Prostate gland (tissue), 2 donors: ENCODE measurements around the gene C1QTNF1. TPM values are rescaled to one million over a fixed set of nuclear protein-coding genes. Genes with fewer than 3 reads are reported as not detected.
A peak's percentile ranks its signal among the peaks of the same experiment; 100 is the strongest.

ENCODE experiments used
- DNase-seq: peaks from one replicate; pipeline ENCODE4 v3.0.0-alpha.2; 2019; ENCODE audit warnings: low spot score
- H3K27ac ChIP-seq, 2 donors: fragments of 200-600 bp; sonication (generic); 2 replicates each; pipeline ENCODE4 v1.5.1; 2017 to 2019
- H3K27me3 ChIP-seq: fragments of 200-600 bp; sonication (generic); replicated peaks from 2 replicates; pipeline ENCODE4 v1.5.1; 2019; ENCODE audit not compliant: insufficient read depth
- H3K36me3 ChIP-seq, 2 donors: fragments of 200-600 bp; sonication (generic); 1 replicate in 1 of 2; 2 replicates in 1 of 2; pipeline versions ENCODE4 v1.5.1 to v1.8.1; 2017 to 2019
- H3K4me1 ChIP-seq: fragments of 200-600 bp; sonication (generic); replicated peaks from 2 replicates; pipeline ENCODE4 v1.5.1; 2019
- H3K4me3 ChIP-seq, 2 donors: fragments of 200-600 bp; sonication (generic); 2 replicates each; pipeline ENCODE4 v1.5.1; 2017 to 2019
- H3K9me3 ChIP-seq: fragments of 200-600 bp; sonication (generic); 2 replicates; pipeline ENCODE4 v1.5.1; 2017
- POLR2A ChIP-seq: fragments of 450-650 bp; IDR thresholded peaks from one replicate; pipeline ENCODE4 v1.6.1; 2016; ENCODE audit warnings: antibody characterized with exemption, mild to moderate bottlenecking
- POLR2AphosphoS5 ChIP-seq: sonication (generic); formaldehyde crosslinking; IDR thresholded peaks from one replicate; pipeline ENCODE4 v1.6.1; 2017; ENCODE audit warnings: antibody characterized with exemption
- WGBS: methylation state at CpG from one replicate; pipeline ENCODE4 v1.1.5; 2018; 5-methylcytosine and 5-hydroxymethylcytosine counted together
- intact Hi-C: fragments of 100-400 bp; cut with DNase I; formaldehyde crosslinking; loops from one replicate; pipeline ENCODE4 v1.14.2; 2022
- total RNA-seq, 2 donors: library from RNA; depleted of rRNA; stranded (reverse); fragments of >200 nt; gene quantifications; one replicate each; pipeline ENCODE4 v1.1.0, GENCODE V29; 2016
- TF ChIP-seq, protein P1 (sequence below), 4 experiments: fragments of 200-600 bp in 2 of 4; fragments of 450-650 bp in 2 of 4; sonication (generic) in 2 of 4; IDR thresholded peaks; 1 replicate in 3 of 4; 2 replicates in 1 of 4; pipeline ENCODE4 v1.5.1; 2016 to 2019; ENCODE audit warnings: antibody characterized with exemption in 4 of 4, mild to moderate bottlenecking in 2 of 4, moderate library complexity in 2 of 4

The C1QTNF1 gene
- total RNA-seq, 2 donors from 2014 or later = 16.3 to 57.9 TPM

DNA sequence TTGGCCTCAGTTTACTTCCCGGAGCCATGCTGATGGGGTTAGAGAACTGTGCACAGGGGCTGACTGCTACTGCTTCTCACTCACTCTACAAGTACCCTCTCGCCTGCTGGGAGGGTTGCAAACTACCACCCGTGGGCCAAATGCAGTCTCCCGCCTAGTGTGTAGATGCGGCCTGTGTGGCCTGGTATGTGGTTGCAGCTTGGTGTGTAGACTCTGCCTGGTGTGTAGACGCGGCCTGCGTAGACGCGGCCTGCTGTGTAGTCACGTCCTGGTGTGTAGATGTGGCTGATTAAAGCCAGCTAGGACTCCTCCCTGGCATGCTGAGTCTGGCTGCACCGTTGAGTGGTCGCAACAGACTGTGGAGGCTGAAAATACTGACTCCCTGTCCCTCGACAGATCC, 21.7 kb upstream of the C1QTNF1 start:
- no peak for DNase-seq
- intact Hi-C loops = no loop called here
- TF ChIP-seq, protein P1, sequence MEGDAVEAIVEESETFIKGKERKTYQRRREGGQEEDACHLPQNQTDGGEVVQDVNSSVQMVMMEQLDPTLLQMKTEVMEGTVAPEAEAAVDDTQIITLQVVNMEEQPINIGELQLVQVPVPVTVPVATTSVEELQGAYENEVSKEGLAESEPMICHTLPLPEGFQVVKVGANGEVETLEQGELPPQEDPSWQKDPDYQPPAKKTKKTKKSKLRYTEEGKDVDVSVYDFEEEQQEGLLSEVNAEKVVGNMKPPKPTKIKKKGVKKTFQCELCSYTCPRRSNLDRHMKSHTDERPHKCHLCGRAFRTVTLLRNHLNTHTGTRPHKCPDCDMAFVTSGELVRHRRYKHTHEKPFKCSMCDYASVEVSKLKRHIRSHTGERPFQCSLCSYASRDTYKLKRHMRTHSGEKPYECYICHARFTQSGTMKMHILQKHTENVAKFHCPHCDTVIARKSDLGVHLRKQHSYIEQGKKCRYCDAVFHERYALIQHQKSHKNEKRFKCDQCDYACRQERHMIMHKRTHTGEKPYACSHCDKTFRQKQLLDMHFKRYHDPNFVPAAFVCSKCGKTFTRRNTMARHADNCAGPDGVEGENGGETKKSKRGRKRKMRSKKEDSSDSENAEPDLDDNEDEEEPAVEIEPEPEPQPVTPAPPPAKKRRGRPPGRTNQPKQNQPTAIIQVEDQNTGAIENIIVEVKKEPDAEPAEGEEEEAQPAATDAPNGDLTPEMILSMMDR (IDR thresholded peaks at IDR 0.05) = no peak
- no peak for TF ChIP-seq POLR2AphosphoS5
- no peak for TF ChIP-seq POLR2A
- Histone ChIP-seq H3K4me3 (peak overlapping the region in 1 of 2 donors; percentile 18), H3K9me3 (no peaks in the 10 kb centered on the region), H3K4me1 (peaks cover 23% of the 10 kb centered on the region), H3K36me3 (no peaks in the 10 kb centered on the region), H3K27ac (peak overlapping the region in 1 of 2 donors; percentile 66), H3K27me3 (no peaks in the 10 kb centered on the region)
- 80% methylated on average over 14 of the region's 14 CpGs for WGBS

DNA sequence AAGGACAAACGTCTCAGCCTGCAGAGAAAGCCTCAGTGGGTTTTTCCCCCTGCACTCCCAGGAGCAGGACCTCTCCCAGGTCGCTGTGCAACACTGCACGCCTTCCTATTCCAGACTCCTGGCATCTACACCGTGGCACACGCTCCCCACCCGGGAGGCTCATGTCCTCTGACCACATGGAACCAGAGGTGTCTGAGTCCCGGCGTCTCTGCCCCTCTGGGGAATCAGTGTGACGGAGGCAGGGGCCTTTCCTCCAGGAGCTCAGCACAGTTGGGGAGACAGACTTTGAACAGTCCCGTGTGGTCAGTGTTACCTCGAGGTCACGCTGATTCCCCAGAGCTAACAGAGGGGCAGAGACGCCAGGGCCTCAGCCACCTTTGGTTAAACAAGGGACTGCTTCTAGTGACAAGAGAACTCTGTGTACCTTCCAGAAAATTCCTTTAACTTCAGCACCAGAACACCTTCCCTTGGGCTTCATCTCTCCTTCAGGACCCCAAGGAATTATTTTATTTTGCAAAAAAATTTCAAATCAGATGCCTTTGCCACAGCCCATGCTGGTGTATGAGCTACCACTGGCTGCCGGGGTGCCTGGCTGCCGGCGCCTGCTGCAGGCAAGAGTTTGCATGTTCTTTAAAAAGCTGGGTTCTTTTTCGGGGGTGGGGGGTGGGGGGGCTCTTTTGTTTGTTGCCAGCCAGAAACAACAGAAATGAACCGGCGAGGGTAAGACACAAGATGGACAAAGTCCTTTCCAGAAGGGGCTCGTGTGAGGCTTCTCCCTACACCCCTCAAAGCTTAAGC, 21.0 kb upstream of the C1QTNF1 start:
- Histone ChIP-seq H3K27me3 (no peaks in the 10 kb centered on the region), H3K36me3 (no peaks in the 10 kb centered on the region), H3K4me1 (peaks cover 19% of the 10 kb centered on the region), H3K4me3 (peak overlapping the region; percentile 15 to 18), H3K27ac (peak overlapping the region; percentile 45 to 66), H3K9me3 (no peaks in the 10 kb centered on the region)
- TF ChIP-seq POLR2A = no peak
- no peak for TF ChIP-seq POLR2AphosphoS5
- TF ChIP-seq, protein P1 (IDR thresholded peaks at IDR 0.05) = no peak
- intact Hi-C loops = no loop called here
- WGBS = 65% methylated on average over 20 of the region's 20 CpGs
- DNase-seq = no peak

DNA sequence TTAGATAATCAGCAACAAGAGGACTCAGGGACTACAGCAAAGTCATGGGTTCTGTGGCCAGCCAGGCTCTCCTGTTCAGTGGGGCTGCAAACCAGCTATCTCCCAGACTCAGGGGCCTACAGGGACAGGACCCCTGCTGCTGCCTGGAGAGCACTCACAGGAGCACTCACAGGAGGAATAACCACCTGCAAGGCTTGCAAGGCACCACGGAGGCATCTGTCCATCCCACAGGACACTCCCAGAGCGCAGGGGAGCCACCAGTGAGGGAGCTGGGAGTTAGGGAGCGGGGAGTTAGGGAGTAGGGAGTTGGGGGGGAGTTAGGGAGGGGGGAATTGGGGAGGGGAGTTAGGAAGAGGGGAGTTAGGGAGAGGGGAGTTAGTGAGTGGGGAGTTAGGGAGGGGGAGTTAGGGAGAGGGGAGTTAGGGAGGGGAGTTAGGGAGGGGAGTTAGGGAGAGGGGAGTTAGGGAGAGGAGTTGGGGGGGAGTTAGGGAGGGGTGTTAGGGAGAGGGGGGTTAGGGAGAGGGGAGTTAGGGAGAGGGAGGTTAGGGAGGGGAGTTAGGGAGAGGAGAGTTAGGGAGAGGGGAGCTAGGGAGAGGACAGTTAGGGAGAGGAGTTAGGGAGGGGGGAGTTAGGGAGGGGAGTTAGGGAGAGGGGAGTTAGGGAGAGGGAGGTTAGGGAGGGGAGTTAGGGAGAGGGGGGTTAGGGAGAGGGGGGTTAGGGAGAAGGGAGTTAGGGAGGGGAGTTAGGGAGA, 20.1 kb upstream of the C1QTNF1 start:
- TF ChIP-seq POLR2A (no peak), POLR2AphosphoS5 (no peak)
- TF ChIP-seq, protein P1 (IDR thresholded peaks at IDR 0.05) = no peak
- Histone ChIP-seq H3K36me3 (no peaks in the 10 kb centered on the region), H3K9me3 (no peaks in the 10 kb centered on the region), H3K4me1 (peaks cover 19% of the 10 kb centered on the region), H3K4me3 (peak overlapping the region; percentile 15 to 18), H3K27ac (peak overlapping the region; percentile 45 to 66), H3K27me3 (no peaks in the 10 kb centered on the region)
- DNase-seq = no peak
- 62% methylated on average over 3 of the region's 3 CpGs for WGBS
- intact Hi-C loops = no loop called here

DNA sequence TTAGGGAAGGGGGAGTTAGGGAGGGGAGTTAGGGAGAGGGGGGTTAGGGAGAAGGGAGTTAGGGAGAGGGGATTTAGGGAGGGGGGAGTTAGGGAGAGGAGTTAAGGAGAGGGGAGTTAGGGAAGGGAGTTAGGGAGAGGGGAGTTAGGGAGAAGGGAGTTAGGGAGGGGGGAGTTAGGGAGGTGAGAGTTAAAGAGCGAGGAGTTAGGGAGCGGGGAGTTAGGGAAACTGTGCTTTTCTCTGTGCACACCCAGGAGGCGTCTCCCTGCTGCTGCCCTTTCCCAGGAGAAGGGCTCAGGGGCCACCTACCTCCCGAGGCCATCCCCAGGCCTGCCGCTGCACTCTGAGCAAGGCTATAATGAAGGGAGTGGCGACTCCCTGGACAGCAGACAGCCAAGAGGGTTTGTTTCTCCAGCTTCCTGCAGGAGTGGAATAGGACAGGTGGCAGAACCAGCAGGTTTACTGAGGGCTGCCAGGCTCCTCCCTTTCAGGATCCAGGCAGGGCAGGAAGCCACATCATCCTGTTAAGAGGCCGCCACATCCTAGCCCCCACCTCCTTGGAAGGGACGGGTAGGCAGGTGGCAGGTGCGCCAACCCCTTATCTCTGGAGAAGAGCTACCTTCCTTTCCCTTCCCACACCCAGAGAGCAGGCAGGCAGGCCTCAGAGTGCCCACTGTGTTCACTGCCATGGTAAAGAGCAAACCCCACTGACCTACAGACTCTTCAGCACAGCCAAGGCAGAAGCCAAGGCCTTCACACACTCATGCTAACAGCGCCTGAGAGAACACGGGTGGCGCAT, 18.7 kb upstream of the C1QTNF1 start:
- H3K9me3 ChIP-seq = no peaks in the 10 kb centered on the region
- 39% methylated on average over 12 of the region's 12 CpGs for WGBS
- H3K4me1 ChIP-seq = peaks cover 16% of the 10 kb centered on the region
- DNase-seq = peak; percentile 90
- peak overlapping the region; percentile 31 to 49 for H3K4me3 ChIP-seq
- intact Hi-C loops = no loop called here
- H3K27me3 ChIP-seq = no peaks in the 10 kb centered on the region
- peak overlapping the region; percentile 82 to 94 for H3K27ac ChIP-seq
- H3K36me3 ChIP-seq = no peaks in the 10 kb centered on the region
- TF ChIP-seq POLR2A (peak; percentile 60), POLR2AphosphoS5 (peak; percentile 91)
- TF ChIP-seq, protein P1 (IDR thresholded peaks at IDR 0.05) = peak in 1 of 4 experiments; percentile 18
